Measurements from ENCODE around the gene FAM117B.

DNA sequence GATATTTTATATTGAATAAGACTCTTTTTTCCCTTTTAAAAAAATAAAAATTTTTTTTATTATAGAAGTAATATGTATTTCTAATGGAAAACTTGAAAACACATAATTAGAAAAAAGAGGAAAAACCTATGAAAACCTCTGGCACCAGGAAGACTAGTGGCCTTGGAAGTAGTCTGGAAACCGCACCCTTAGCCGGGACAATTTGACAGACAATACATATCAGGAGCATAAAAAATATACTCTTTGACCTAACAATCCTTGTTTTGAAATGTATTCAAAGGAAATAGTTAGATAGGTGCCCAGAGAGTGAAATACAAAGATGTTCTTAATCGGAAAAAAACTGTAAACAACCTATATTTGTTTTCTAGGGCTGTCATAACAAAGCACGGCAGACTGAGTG, 34.9 kb upstream of the FAM117B start:
- TF ChIP-seq, protein P1, sequence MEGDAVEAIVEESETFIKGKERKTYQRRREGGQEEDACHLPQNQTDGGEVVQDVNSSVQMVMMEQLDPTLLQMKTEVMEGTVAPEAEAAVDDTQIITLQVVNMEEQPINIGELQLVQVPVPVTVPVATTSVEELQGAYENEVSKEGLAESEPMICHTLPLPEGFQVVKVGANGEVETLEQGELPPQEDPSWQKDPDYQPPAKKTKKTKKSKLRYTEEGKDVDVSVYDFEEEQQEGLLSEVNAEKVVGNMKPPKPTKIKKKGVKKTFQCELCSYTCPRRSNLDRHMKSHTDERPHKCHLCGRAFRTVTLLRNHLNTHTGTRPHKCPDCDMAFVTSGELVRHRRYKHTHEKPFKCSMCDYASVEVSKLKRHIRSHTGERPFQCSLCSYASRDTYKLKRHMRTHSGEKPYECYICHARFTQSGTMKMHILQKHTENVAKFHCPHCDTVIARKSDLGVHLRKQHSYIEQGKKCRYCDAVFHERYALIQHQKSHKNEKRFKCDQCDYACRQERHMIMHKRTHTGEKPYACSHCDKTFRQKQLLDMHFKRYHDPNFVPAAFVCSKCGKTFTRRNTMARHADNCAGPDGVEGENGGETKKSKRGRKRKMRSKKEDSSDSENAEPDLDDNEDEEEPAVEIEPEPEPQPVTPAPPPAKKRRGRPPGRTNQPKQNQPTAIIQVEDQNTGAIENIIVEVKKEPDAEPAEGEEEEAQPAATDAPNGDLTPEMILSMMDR (IDR thresholded peaks at IDR 0.05): no peak
- TF ChIP-seq POLR2A (IDR thresholded peaks at IDR 0.05) (no peak), EP300 (IDR thresholded peaks at IDR 0.05) (no peak)

All from sigmoid colon (tissue), 4 donors.